AG09319 (cell line): Measurements from ENCODE around the gene DUSP22.
"Not testable (repeated sequence)": the region's sequence is repeated elsewhere in the genome, so short reads cannot be mapped to it uniquely, and the experiment has no call there.

Experiments used
- DNase-seq: peaks from one replicate; pipeline ENCODE4 v3.0.0-alpha.2; 2010; ENCODE audit warnings: low read depth; ENCODE audit errors: extremely low read depth
- TF ChIP-seq, protein P1 (sequence below): IDR thresholded peaks from 2 replicates; pipeline ENCODE4 v1.5.1; 2011; ENCODE audit warnings: low read depth, mild to moderate bottlenecking, inconsistent platforms, low read length, moderate library complexity

Gene DUSP22

DNA sequence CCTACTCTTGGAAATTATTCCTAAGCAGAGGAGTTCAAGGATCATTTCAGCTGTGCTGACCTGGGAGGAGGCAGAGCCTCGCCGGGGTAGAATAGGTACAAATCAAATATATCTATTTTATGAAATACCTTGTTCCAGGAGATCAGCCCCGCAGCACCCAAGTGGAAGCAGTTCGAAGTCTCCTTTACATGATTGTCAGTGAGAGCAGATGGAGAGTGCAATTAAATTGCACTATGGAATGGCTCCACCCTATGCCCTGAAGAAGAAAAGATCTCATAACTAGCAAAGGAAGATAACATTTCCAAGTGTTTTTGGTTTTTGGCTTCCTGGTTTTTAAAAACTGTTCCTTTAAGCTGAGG, 31.4 kb downstream of the DUSP22 start:
- TF ChIP-seq, protein P1, sequence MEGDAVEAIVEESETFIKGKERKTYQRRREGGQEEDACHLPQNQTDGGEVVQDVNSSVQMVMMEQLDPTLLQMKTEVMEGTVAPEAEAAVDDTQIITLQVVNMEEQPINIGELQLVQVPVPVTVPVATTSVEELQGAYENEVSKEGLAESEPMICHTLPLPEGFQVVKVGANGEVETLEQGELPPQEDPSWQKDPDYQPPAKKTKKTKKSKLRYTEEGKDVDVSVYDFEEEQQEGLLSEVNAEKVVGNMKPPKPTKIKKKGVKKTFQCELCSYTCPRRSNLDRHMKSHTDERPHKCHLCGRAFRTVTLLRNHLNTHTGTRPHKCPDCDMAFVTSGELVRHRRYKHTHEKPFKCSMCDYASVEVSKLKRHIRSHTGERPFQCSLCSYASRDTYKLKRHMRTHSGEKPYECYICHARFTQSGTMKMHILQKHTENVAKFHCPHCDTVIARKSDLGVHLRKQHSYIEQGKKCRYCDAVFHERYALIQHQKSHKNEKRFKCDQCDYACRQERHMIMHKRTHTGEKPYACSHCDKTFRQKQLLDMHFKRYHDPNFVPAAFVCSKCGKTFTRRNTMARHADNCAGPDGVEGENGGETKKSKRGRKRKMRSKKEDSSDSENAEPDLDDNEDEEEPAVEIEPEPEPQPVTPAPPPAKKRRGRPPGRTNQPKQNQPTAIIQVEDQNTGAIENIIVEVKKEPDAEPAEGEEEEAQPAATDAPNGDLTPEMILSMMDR = no peak
- DNase-seq = no peak

DNA sequence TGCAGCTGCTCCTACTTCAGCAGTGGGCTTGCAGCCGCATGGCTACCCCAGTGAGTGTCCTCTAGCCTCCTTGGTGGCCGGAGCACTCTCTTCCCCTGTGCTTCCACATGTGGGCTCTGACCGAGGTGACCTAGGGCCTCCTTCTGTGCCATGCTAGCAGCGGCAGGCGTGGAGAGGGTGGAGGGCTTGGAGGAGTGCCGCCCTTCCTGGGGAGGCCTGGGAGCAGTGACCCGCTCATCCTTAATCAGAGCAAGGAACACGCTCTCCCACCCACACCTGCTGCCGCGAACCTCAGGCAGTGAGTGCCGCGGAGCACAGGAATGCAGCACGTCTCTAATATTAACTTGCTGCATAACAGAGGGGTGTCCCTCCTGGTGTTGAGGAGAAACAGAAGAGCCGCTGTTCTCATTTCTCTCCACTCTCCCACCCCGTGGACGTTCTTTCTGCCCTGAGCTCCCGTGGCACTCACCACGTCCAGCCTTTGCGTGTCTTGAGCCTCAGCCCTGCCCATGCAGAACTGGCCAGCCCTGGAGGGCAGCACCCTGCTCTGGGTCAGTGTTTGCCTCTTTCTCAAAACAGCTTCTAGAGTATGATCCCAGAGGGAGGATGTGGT, 31.9 kb downstream of the DUSP22 start:
- no peak for DNase-seq
- TF ChIP-seq, protein P1 = no peak

DNA sequence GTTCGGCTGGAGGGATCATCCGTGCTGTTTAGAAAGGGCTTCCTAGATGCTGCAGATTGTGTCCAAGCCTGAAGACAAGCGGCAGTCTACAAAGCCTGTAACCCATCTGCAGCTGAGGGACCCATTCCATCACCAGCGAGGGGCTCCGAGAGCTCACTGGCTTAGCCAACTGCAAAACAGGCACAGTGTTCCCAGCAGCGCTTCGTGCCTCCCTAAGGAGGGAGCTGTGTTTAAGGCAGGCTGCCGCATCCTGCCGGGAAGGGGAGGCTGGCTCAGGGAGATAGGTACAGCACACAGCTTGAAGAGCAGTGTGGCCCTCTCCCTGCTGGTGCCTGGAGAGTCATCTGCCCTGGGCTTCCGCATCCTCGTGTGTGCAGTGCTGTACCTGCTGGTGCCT, 32.4 kb downstream of the DUSP22 start:
- TF ChIP-seq, protein P1 = no peak
- no peak for DNase-seq

DNA sequence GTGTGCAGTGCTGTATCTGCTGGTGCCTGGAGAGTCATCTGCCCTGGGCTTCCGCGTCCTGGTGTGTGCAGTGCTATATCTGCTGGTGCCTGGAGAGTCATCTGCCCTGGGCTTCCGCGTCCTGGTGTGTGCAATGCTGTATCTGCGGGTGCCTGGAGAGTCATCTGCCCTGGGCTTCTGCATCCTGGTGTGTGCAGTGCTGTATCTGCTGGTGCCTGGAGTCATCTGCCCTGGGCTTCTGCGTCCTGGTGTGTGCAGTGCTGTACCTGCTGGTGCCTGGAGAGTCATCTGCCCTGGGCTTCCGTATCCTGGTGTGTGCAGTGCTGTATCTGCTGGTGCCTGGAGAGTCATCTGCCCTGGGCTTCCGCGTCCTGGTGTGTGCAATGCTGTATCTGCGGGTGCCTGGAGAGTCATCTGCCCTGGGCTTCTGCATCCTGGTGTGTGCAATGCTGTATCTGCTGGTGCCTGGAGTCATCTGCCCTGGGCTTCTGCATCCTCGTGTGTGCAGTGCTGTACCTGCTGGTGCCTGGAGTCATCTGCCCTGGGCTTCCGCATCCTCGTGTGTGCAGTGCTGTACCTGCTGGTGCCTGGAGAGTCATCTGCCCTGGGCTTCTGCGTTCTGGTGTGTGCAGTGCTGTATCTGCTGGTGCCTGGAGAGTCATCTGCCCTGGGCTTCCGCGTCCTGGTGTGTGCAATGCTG, 33.0 kb downstream of the DUSP22 start:
- not testable (repeated sequence) for DNase-seq

DNA sequence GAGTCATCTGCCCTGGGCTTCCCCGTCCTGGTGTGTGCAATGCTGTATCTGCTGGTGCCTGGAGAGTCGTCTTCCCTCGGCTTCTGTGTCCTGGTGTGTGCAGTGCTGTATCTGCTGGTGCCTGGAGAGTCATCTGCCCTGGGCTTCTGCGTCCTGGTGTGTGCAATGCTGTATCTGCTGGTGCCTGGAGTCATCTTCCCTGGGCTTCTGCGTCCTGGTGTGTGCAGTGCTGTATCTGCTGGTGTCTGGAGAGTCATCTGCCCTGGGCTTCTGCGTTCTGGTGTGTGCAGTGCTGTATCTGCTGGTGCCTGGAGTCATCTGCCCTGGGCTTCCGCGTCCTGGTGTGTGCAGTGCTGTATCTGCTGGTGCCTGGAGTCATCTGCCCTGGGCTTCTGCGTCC, 33.8 kb downstream of the DUSP22 start:
- not testable (repeated sequence) for DNase-seq

DNA sequence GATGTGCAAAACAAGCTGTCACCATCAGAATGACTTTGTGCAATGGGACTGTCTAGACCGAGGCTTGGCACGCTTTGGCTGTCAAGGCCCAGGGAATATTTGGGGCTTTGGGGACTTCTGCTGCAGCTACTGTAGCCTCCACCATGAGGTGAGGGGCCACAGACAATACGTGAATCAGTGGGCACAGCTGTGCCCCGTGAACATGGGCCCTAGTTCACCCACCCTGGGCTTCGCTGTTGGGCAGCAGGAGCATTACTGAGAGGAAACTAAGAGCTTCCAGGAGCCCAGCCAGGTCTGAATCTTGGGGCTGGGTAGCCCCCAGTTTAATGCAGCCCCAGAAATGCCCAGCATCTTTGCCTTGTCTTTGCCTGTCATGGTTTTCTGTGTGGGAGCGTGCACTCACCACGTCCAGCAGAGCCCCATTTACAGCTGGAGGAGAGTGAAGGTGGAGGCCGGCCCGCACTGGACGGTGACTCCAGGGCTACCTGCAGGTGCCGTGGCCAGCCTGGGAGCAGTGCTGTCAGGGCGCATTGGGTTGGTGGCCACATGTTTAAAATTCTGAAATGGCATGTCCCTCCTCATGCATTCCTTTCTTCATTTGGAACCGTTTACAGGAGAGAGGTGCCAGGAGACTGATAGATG, 34.7 kb downstream of the DUSP22 start:
- TF ChIP-seq, protein P1 = no peak
- DNase-seq = no peak

DNA sequence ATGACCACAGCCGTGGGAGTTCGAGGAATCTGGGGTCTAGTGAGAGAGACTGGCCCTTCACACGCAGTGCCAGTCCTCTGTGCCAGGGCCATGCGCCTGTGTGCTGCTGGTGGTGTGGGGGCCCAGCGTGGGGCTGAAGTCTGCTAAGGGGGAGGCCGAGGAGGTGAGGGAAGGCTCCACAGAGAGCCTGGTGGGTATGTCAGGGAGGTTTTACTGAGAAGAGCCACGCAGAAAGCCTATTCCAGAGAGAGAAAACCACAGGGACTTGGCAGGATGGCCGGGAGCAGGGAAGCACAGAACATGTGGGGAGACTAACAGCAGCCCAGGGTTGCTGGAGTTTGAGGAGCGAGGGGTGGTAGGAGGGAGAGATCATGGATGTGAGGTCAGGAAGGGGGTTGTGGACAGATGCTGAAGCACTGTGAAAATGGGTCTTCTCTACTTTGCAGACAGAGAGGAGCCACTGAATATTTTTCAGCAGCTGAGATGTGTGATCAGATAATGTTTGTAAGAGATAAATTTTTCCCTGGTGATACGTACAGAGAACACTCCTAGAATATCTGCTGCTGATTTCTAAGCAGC, 35.3 kb downstream of the DUSP22 start:
- no peak for DNase-seq
- TF ChIP-seq, protein P1 = no peak

DNA sequence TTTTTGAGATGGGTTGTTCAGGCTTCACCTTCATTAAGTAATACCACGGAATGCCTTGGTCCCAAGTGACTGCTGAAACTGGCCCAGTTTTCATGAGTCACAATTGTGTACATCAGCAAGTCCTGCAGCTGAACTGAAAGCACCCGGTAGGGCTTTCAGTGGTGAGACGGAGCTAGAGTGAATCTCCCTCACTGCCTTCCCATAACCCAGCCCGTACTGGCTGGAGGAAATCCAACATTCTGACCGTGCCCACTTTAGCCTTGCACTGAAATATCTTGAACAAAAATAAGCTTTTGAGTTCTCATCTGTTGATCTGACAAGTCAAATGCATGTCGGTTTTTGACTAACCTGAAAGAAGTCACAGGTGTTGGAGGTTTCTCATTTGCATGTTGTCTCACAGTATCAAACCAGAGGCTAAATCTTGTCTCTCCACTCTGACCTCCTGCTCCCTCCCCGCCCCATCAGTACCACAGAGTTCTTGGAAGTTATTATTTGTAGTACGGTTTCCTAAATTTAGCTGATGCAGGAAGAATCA, 35.9 kb downstream of the DUSP22 start:
- DNase-seq = peak; percentile 56
- TF ChIP-seq, protein P1 = no peak
